HepG2 (cell line): ENCODE measurements around the gene UBTD1. TPM values are rescaled to one million over a fixed set of nuclear protein-coding genes. Genes with fewer than 3 reads are reported as not detected.

ENCODE experiments used
- E2F2 ChIP-seq: sonication (generic); formaldehyde crosslinking; IDR thresholded peaks from 2 replicates; pipeline ENCODE4 v1.4.0; 2020; ENCODE audit warnings: missing genetic modification reagents, borderline replicate concordance
- ERF ChIP-seq: IDR thresholded peaks from 2 replicates; pipeline ENCODE4 v1.6.1; 2018; ENCODE audit warnings: missing biosample characterization, missing genetic modification reagents
- HNF1A ChIP-seq, 2 experiments: sonication (generic) in 1 of 2; formaldehyde crosslinking in 1 of 2; IDR thresholded peaks; 2 replicates each; pipeline versions ENCODE4 v1.4.0 to v1.6.1; 2016 to 2020; ENCODE audit warnings: borderline replicate concordance in 1 of 2, low read depth in 1 of 2, mild to moderate bottlenecking in 1 of 2, missing genetic modification reagents in 1 of 2
- MAZ ChIP-seq, 2 experiments: sonication (generic) in 1 of 2; formaldehyde crosslinking in 1 of 2; IDR thresholded peaks; 2 replicates each; pipeline versions ENCODE4 v1.5.0 to v1.6.1; 2012 to 2020; ENCODE audit warnings: low read depth in 2 of 2, mild to moderate bottlenecking in 2 of 2, borderline replicate concordance in 1 of 2, improper control_type of control experiment in 1 of 2, low read length in 1 of 2, missing genetic modification reagents in 1 of 2, moderate library complexity in 1 of 2
- MLLT10 ChIP-seq: sonication (generic); formaldehyde crosslinking; IDR thresholded peaks from 2 replicates; pipeline ENCODE4 v1.4.0; 2020; ENCODE audit warnings: missing genetic modification reagents
- MXI1 ChIP-seq: IDR thresholded peaks from 3 replicates; pipeline ENCODE4 v1.6.1; 2012; ENCODE audit warnings: low read depth, low read length, inconsistent platforms, borderline replicate concordance
- SIN3B ChIP-seq: fragments of 150-350 bp; IDR thresholded peaks from 2 replicates; pipeline ENCODE4 v1.6.1; 2014; ENCODE audit warnings: low read length
- SMYD3 ChIP-seq: sonication (generic); formaldehyde crosslinking; IDR thresholded peaks from 2 replicates; pipeline ENCODE4 v1.8.1; 2023; ENCODE audit warnings: mild to moderate bottlenecking, missing genetic modification reagents
- SUZ12 ChIP-seq: fragments of 150-350 bp; IDR thresholded peaks from 2 replicates; pipeline ENCODE4 v1.6.1; 2014; ENCODE audit warnings: low read depth, low read length
- TBX3 ChIP-seq: fragments of 450-650 bp; IDR thresholded peaks from 2 replicates; pipeline ENCODE4 v1.6.1; 2017; ENCODE audit warnings: antibody characterized with exemption, mild to moderate bottlenecking, inconsistent platforms, borderline replicate concordance
- THAP11 ChIP-seq: IDR thresholded peaks from 2 replicates; pipeline ENCODE4 v1.6.1; 2016; ENCODE audit warnings: missing biosample characterization, missing genetic modification reagents
- XRCC5 ChIP-seq: fragments of 200-400 bp; formaldehyde crosslinking; optimal IDR thresholded peaks from 2 replicates; pipeline ENCODE3; 2017; ENCODE audit warnings: mild to moderate bottlenecking, low read length
- ZFP36L1 ChIP-seq: sonication (generic); formaldehyde crosslinking; IDR thresholded peaks from 2 replicates; pipeline ENCODE4 v1.8.0; 2022; ENCODE audit warnings: mild to moderate bottlenecking, missing genetic modification reagents, moderate library complexity
- ZNF256 ChIP-seq: sonication (generic); formaldehyde crosslinking; conservative IDR thresholded peaks from 2 replicates; pipeline ENCODE4 v1.4.0; 2020; ENCODE audit warnings: missing genetic modification reagents
- ZNF451 ChIP-seq: sonication (generic); formaldehyde crosslinking; IDR thresholded peaks from 2 replicates; pipeline ENCODE4 v1.5.0; 2020; ENCODE audit warnings: mild to moderate bottlenecking, missing genetic modification reagents
- ZNF576 ChIP-seq: sonication (generic); formaldehyde crosslinking; IDR thresholded peaks from 2 replicates; pipeline ENCODE4 v1.4.0; 2020; ENCODE audit warnings: mild to moderate bottlenecking, missing genetic modification reagents
- ZNF639 ChIP-seq: conservative IDR thresholded peaks from 2 replicates; pipeline ENCODE4 v1.6.1; 2018; ENCODE audit warnings: missing genetic modification reagents
- ZNF782 ChIP-seq: sonication (generic); formaldehyde crosslinking; IDR thresholded peaks from 2 replicates; pipeline ENCODE4 v1.4.0; 2020; ENCODE audit warnings: missing genetic modification reagents, mild to moderate bottlenecking, borderline replicate concordance
- ZSCAN5A ChIP-seq: sonication (generic); formaldehyde crosslinking; IDR thresholded peaks from 2 replicates; pipeline ENCODE4 v1.8.0; 2022; ENCODE audit warnings: mild to moderate bottlenecking, missing genetic modification reagents, borderline replicate concordance
- polyA plus RNA-seq, 8 experiments: library from polyadenylated mRNA; depleted of rRNA in 3 of 8; stranded (reverse) in 7 of 8; unstranded in 1 of 8; fragments of >200 nt; fragmentation: Illumina TruSeq in 4 of 8; extraction: Trizol in 4 of 8; gene quantifications; 2 replicates each; pipeline versions ENCODE4 v1.2.1 to v1.2.3, GENCODE V29; 2011 to 2016; ENCODE audit warnings: low read depth in 4 of 8, missing spikeins in 1 of 8, mixed read lengths in 1 of 8; ENCODE audit not compliant: insufficient read depth in 1 of 8
- total RNA-seq, 5 experiments: library from RNA; depleted of rRNA; stranded (reverse); fragments of >200 nt; fragmentation: Illumina TruSeq; extraction: Trizol; gene quantifications; 2 replicates each; pipeline ENCODE4 v1.2.3, GENCODE V29; 2016; ENCODE audit warnings: low read depth in 1 of 5

UBTD1 gene
- total and polyA plus RNA-seq, 2 of the 13 experiments (the other 11 are each of a cell fraction or from before 2014, with no cell fraction given), result 7.9 to 10.0 TPM

GRCh38 chr10:97498076-97498840, 466 bp upstream of the UBTD1 start, which contains the start of gene MMS19 (continued):
- TF ChIP-seq ZNF576 (CRISPR knock-in tag) (0 out of 2 replicates have a peak, but pooled peaks have one; percentile 53), MXI1 (peak; percentile 71; the same call in 1 of the 3 replicates), ZNF639 (CRISPR knock-in tag) (peak; percentile 52; the same call in 1 of the 2 replicates), ZNF782 (CRISPR knock-in tag) (peak; percentile 75; the same call in 1 of the 2 replicates), MAZ (IDR thresholded peaks at IDR 0.05; ENCODE audit: borderline replicate concordance, low read depth, low read length) (no peak), MAZ (CRISPR knock-in tag; IDR thresholded peaks at IDR 0.05; ENCODE audit: low read depth) (0 out of 2 replicates have a peak, but pooled peaks have one; percentile 7), TBX3 (0 out of 2 replicates have a peak, but pooled peaks have one; percentile 6), ZNF451 (CRISPR knock-in tag) (no peak), THAP11 (CRISPR knock-in tag) (peak; percentile 49), XRCC5 (no peak), E2F2 (CRISPR knock-in tag) (no peak), SIN3B (no peak), ZNF256 (no peak), ERF (CRISPR knock-in tag) (peak; percentile 36; the same call in 1 of the 2 replicates), HNF1A (IDR thresholded peaks at IDR 0.05; ENCODE audit: low read depth) (no peak), HNF1A (CRISPR knock-in tag; IDR thresholded peaks at IDR 0.05; ENCODE audit: borderline replicate concordance) (peak; percentile 45; the same call in 1 of the 2 replicates), SUZ12 (no peak), ZFP36L1 (no peak; the same call in 1 of the 2 replicates), SMYD3 (CRISPR knock-in tag) (no peak), MLLT10 (no peak), ZSCAN5A (CRISPR knock-in tag) (0 out of 2 replicates have a peak, but pooled peaks have one; percentile 45)
